Measurements from ENCODE around the gene LDHAL6B. TPM values are rescaled to one million over a fixed set of nuclear protein-coding genes. Genes with fewer than 3 reads are reported as not detected.

The LDHAL6B gene
- total RNA-seq, 2 donors from 2014 or later = not detected

DNA sequence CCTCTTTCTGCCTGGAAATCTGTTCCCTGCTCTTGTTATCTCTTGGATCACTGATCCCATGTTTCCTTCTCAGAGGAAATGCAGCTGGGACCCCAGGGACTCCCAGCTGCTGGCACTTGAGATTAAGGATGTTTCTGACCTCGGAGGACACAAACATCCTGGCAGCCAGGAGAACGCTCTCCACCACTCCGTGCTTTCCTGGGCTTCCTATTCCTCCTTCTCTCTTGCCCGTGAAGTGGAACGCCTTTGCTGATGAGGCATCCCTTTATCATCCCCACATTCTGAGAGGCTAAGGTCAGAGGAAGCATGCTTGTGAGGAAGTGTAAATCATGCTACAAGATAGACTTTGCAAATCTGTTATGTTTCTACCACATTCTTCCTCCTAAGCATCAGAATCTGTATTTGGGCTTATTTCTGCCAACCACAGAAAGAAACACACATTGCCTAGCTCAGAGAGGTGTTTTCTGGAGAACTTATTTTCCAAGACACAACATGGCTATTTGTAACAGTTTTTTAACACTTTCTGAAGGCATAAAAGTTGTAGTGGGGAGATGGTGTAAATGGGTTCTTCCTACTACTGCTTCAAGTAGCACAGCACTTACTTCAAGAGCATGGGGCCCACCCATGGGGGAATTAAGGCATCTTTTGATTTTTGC is 25.6 kb upstream of the LDHAL6B start:
- peaks cover 5% of the 10 kb centered on the region for H3K36me3 ChIP-seq (ENCODE audit: control insufficient read depth, insufficient read depth, low read length)
- Mint-ChIP-seq H3K4me3 (no peak overlapping the region), H3K27me3 (ENCODE audit: insufficient read depth) (no peaks in the 10 kb centered on the region), H3K9me3 (peaks cover 22% of the 10 kb centered on the region), H3K36me3 (ENCODE audit: low read depth) (peaks cover 44% of the 10 kb centered on the region), H3K4me1 (no peaks in the 10 kb centered on the region), H3K27ac (no peak overlapping the region)
- H3K27ac ChIP-seq (ENCODE audit: low read depth, low read length) = no peak overlapping the region
- H3K9ac ChIP-seq (ENCODE audit: extremely low read depth, low read length, poor library complexity, severe bottlenecking) = no peak overlapping the region
- DNase-seq = no peak
- TF ChIP-seq, protein P1, sequence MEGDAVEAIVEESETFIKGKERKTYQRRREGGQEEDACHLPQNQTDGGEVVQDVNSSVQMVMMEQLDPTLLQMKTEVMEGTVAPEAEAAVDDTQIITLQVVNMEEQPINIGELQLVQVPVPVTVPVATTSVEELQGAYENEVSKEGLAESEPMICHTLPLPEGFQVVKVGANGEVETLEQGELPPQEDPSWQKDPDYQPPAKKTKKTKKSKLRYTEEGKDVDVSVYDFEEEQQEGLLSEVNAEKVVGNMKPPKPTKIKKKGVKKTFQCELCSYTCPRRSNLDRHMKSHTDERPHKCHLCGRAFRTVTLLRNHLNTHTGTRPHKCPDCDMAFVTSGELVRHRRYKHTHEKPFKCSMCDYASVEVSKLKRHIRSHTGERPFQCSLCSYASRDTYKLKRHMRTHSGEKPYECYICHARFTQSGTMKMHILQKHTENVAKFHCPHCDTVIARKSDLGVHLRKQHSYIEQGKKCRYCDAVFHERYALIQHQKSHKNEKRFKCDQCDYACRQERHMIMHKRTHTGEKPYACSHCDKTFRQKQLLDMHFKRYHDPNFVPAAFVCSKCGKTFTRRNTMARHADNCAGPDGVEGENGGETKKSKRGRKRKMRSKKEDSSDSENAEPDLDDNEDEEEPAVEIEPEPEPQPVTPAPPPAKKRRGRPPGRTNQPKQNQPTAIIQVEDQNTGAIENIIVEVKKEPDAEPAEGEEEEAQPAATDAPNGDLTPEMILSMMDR (conservative IDR thresholded peaks at IDR 0.05) = no peak
- no peaks in the 10 kb centered on the region for H3K27me3 ChIP-seq (ENCODE audit: control insufficient read depth, insufficient read depth, low read length, poor library complexity, severe bottlenecking)
- H3K4me1 ChIP-seq (ENCODE audit: control insufficient read depth, insufficient read depth, low read length) = no peaks in the 10 kb centered on the region
- H3K9me3 ChIP-seq (ENCODE audit: control insufficient read depth, low read length) = peaks cover 16% of the 10 kb centered on the region
- no peak overlapping the region for H3K4me3 ChIP-seq (ENCODE audit: low read length)
- 80 to 91% methylated on average over 1 to 5 of the region's 5 CpGs for WGBS, 2 experiments (ENCODE audit: insufficient coverage in 1 of 2, insufficient read length in 1 of 2)

DNA sequence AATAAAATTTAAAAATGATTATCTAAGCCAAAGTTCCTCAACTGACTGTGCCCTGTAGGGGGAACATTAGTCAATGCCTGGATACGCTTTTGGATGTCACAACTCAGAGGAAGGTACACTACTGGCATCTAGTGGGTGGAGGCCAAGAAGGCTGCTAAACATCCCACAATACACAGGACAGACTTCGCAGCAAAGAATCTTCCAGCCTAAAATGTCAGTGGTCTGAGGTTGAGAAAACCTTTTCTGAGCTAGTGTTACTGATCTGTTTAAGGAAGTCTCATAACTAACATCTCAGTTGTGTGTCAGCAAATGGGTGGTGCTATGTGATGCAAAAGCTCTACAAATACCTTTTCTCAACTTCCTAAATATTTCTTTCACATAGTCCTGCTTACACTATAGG is 20.9 kb upstream of the LDHAL6B start:
- Histone ChIP-seq H3K9ac (ENCODE audit: extremely low read depth, low read length, poor library complexity, severe bottlenecking) (no peak overlapping the region), H3K27ac (ENCODE audit: low read depth, low read length) (no peak overlapping the region), H3K36me3 (ENCODE audit: control insufficient read depth, insufficient read depth, low read length) (peaks cover 24% of the 10 kb centered on the region), H3K4me3 (ENCODE audit: low read length) (no peak overlapping the region), H3K27me3 (ENCODE audit: control insufficient read depth, insufficient read depth, low read length, poor library complexity, severe bottlenecking) (no peaks in the 10 kb centered on the region), H3K4me1 (ENCODE audit: control insufficient read depth, insufficient read depth, low read length) (no peaks in the 10 kb centered on the region), H3K9me3 (ENCODE audit: control insufficient read depth, low read length) (peaks cover 23% of the 10 kb centered on the region)
- Mint-ChIP-seq H3K36me3 (ENCODE audit: low read depth) (peaks cover 69% of the 10 kb centered on the region), H3K27me3 (ENCODE audit: insufficient read depth) (no peaks in the 10 kb centered on the region), H3K9me3 (peaks cover 22% of the 10 kb centered on the region), H3K4me1 (no peaks in the 10 kb centered on the region), H3K4me3 (no peak overlapping the region), H3K27ac (no peak overlapping the region)
- WGBS, 2 experiments (ENCODE audit: insufficient coverage in 1 of 2, insufficient read length in 1 of 2) = 84% methylated on average over 2 of the region's 2 CpGs; no CpG with 5 or more reads in 1 of the 2 experiments
- no peak for DNase-seq
- TF ChIP-seq, protein P1 (conservative IDR thresholded peaks at IDR 0.05) = no peak

DNA sequence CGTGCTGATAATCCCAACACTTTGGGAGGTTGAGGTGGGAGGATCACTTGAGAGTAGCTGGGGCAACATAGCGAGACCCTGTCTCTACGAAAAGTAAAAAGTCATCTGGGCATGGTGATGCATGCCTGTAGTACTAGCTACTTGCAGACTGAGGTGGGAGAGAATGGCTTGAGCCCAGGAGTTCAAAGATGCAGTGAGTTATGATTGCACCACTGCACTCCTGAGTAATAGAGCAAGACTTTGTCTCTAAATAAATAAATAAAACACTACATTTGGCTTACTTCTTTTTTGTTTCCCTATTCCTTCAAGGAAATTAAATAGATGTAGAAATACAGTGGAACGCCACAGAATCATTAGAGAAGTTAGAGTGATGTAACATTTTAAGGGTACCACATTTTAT is 20.1 kb upstream of the LDHAL6B start:
- Histone ChIP-seq H3K4me3 (ENCODE audit: low read length) (no peak overlapping the region), H3K4me1 (ENCODE audit: control insufficient read depth, insufficient read depth, low read length) (no peaks in the 10 kb centered on the region), H3K9me3 (ENCODE audit: control insufficient read depth, low read length) (peaks cover 22% of the 10 kb centered on the region), H3K9ac (ENCODE audit: extremely low read depth, low read length, poor library complexity, severe bottlenecking) (no peak overlapping the region), H3K27ac (ENCODE audit: low read depth, low read length) (no peak overlapping the region), H3K36me3 (ENCODE audit: control insufficient read depth, insufficient read depth, low read length) (peaks cover 24% of the 10 kb centered on the region), H3K27me3 (ENCODE audit: control insufficient read depth, insufficient read depth, low read length, poor library complexity, severe bottlenecking) (no peaks in the 10 kb centered on the region)
- Mint-ChIP-seq H3K27ac (no peak overlapping the region), H3K36me3 (ENCODE audit: low read depth) (peaks cover 72% of the 10 kb centered on the region), H3K27me3 (ENCODE audit: insufficient read depth) (no peaks in the 10 kb centered on the region), H3K4me1 (no peaks in the 10 kb centered on the region), H3K9me3 (peaks cover 20% of the 10 kb centered on the region), H3K4me3 (no peak overlapping the region)
- no peak for DNase-seq
- WGBS, 2 experiments (ENCODE audit: insufficient coverage in 1 of 2, insufficient read length in 1 of 2) = 80 to 96% methylated on average over 1 to 3 of the region's 4 CpGs
- TF ChIP-seq, protein P1 (conservative IDR thresholded peaks at IDR 0.05) = no peak
